ENCODE measurements around the gene ABCD3.

ABCD3 gene

DNA sequence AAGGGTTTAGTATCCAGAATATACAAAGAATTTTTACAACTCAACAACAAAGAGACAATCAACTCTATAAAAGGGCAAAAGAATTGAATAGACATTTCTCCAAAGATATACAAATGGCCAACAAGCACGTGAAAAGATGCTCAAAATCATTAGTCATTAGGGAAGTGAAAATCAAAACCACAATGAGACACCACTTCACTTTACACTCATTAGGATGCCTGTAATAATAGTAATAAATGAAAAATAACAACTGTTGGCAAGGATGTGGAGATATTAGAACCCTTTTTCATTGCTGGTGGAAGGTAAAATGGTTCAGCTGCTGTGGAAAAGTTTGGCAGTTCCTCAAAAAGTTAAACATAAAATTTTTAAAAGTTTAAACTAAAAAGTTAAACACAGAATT lies 7.0 kb upstream of the ABCD3 start (continued):
- TF ChIP-seq, protein P1, sequence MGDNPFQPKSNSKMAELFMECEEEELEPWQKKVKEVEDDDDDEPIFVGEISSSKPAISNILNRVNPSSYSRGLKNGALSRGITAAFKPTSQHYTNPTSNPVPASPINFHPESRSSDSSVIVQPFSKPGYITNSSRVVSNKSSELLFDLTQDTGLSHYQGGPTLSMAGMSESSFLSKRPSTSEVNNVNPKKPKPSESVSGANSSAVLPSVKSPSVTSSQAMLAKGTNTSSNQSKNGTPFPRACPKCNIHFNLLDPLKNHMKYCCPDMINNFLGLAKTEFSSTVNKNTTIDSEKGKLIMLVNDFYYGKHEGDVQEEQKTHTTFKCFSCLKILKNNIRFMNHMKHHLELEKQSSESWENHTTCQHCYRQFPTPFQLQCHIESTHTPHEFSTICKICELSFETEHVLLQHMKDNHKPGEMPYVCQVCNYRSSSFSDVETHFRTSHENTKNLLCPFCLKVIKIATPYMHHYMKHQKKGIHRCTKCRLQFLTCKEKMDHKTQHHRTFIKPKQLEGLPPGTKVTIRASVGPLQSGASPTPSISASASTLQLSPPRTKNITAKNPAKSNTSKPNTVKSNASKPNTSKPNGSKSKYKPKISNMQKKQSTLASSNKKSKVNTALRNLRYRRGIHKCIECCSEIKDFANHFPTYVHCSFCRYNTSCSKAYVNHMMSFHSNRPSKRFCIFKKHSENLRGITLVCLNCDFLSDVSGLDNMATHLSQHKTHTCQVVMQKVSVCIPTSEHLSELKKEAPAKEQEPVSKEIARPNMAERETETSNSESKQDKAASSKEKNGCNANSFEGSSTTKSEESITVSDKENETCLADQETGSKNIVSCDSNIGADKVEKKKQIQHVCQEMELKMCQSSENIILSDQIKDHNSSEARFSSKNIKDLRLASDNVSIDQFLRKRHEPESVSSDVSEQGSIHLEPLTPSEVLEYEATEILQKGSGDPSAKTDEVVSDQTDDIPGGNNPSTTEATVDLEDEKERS (tag by site-specific recombination; IDR thresholded peaks at IDR 0.05) = no peak
- no peak for TF ChIP-seq KLF8 (tag by site-specific recombination; IDR thresholded peaks at IDR 0.05)

DNA sequence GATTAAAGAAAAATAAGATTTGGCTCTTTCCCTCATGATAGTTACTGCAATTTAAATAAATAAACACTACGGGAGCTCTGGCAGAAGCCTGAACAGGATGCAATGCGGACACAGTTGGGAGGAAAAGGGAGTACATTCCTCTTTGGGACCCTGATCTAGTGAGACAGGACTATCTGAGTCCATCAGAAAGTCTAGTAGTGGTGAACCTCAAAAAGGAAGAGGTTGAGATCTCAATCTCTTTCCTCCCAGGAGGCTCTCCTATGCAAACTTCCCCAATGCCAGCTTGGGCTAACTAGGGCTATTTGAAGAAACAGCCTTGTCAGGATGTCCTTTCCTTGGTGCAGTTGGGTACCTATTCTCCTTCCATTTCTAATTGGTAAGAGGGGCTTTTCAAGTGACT lies 4.9 kb upstream of the ABCD3 start:
- peaks cover 3% of the 10 kb centered on the region for H3K4me1 ChIP-seq (ENCODE audit: control insufficient read depth, insufficient read depth, low read length)
- POLR2A ChIA-PET = no interaction called here

More for the DNA sequence above, 4.9 kb upstream of the ABCD3 start:
- H3K9me3 ChIP-seq (ENCODE audit: control insufficient read depth, insufficient read depth, low read depth, low read length) = no peaks in the 10 kb centered on the region
- CTCF ChIA-PET = interaction anchor here (0.6 kb wide), 1 partner anchor 139 kb away, joined by 4 read pairs; no protein-coding TSS in a partner anchor
- H3K27ac ChIP-seq (ENCODE audit: extremely low read depth, low read depth, low read length) = no peak overlapping the region
- TF ChIP-seq ZNF221 (tag by site-specific recombination; IDR thresholded peaks at IDR 0.05; ENCODE audit: borderline replicate concordance) (no peak), ZNF776 (tag by site-specific recombination; IDR thresholded peaks at IDR 0.05; ENCODE audit: borderline replicate concordance) (no peak), ZSCAN23 (tag by site-specific recombination; IDR thresholded peaks at IDR 0.05) (no peak), ZFP69B (tag by site-specific recombination; IDR thresholded peaks at IDR 0.05) (no peak)
- TF ChIP-seq, protein P2, sequence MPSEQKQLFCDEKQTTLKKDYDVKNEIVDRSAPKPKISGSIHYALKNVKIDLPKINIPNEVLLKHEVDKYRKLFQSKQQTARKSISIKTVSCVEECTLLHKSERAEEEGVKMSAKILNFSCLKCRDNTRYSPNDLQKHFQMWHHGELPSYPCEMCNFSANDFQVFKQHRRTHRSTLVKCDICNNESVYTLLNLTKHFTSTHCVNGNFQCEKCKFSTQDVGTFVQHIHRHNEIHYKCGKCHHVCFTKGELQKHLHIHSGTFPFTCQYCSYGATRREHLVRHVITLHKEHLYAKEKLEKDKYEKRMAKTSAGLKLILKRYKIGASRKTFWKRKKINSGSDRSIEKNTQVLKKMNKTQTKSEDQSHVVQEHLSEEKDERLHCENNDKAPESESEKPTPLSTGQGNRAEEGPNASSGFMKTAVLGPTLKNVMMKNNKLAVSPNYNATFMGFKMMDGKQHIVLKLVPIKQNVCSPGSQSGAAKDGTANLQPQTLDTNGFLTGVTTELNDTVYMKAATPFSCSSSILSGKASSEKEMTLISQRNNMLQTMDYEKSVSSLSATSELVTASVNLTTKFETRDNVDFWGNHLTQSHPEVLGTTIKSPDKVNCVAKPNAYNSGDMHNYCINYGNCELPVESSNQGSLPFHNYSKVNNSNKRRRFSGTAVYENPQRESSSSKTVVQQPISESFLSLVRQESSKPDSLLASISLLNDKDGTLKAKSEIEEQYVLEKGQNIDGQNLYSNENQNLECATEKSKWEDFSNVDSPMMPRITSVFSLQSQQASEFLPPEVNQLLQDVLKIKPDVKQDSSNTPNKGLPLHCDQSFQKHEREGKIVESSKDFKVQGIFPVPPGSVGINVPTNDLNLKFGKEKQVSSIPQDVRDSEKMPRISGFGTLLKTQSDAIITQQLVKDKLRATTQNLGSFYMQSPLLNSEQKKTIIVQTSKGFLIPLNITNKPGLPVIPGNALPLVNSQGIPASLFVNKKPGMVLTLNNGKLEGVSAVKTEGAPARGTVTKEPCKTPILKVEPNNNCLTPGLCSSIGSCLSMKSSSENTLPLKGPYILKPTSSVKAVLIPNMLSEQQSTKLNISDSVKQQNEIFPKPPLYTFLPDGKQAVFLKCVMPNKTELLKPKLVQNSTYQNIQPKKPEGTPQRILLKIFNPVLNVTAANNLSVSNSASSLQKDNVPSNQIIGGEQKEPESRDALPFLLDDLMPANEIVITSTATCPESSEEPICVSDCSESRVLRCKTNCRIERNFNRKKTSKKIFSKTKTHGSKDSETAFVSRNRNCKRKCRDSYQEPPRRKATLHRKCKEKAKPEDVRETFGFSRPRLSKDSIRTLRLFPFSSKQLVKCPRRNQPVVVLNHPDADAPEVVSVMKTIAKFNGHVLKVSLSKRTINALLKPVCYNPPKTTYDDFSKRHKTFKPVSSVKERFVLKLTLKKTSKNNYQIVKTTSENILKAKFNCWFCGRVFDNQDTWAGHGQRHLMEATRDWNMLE (tag by site-specific recombination; conservative IDR thresholded peaks at IDR 0.05; ENCODE audit: low read depth) = no peak
- TF ChIP-seq, protein P3, sequence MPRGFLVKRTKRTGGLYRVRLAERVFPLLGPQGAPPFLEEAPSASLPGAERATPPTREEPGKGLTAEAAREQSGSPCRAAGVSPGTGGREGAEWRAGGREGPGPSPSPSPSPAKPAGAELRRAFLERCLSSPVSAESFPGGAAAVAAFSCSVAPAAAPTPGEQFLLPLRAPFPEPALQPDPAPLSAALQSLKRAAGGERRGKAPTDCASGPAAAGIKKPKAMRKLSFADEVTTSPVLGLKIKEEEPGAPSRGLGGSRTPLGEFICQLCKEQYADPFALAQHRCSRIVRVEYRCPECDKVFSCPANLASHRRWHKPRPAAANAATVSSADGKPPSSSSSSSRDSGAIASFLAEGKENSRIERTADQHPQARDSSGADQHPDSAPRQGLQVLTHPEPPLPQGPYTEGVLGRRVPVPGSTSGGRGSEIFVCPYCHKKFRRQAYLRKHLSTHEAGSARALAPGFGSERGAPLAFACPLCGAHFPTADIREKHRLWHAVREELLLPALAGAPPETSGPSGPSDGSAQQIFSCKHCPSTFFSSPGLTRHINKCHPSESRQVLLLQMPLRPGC (tag by site-specific recombination; IDR thresholded peaks at IDR 0.05) = no peak
- TF ChIP-seq, protein P4, sequence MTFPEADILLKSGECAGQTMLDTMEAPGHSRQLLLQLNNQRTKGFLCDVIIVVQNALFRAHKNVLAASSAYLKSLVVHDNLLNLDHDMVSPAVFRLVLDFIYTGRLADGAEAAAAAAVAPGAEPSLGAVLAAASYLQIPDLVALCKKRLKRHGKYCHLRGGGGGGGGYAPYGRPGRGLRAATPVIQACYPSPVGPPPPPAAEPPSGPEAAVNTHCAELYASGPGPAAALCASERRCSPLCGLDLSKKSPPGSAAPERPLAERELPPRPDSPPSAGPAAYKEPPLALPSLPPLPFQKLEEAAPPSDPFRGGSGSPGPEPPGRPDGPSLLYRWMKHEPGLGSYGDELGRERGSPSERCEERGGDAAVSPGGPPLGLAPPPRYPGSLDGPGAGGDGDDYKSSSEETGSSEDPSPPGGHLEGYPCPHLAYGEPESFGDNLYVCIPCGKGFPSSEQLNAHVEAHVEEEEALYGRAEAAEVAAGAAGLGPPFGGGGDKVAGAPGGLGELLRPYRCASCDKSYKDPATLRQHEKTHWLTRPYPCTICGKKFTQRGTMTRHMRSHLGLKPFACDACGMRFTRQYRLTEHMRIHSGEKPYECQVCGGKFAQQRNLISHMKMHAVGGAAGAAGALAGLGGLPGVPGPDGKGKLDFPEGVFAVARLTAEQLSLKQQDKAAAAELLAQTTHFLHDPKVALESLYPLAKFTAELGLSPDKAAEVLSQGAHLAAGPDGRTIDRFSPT (tag by site-specific recombination; IDR thresholded peaks at IDR 0.05) = no peak
- TF ChIP-seq, protein P5, sequence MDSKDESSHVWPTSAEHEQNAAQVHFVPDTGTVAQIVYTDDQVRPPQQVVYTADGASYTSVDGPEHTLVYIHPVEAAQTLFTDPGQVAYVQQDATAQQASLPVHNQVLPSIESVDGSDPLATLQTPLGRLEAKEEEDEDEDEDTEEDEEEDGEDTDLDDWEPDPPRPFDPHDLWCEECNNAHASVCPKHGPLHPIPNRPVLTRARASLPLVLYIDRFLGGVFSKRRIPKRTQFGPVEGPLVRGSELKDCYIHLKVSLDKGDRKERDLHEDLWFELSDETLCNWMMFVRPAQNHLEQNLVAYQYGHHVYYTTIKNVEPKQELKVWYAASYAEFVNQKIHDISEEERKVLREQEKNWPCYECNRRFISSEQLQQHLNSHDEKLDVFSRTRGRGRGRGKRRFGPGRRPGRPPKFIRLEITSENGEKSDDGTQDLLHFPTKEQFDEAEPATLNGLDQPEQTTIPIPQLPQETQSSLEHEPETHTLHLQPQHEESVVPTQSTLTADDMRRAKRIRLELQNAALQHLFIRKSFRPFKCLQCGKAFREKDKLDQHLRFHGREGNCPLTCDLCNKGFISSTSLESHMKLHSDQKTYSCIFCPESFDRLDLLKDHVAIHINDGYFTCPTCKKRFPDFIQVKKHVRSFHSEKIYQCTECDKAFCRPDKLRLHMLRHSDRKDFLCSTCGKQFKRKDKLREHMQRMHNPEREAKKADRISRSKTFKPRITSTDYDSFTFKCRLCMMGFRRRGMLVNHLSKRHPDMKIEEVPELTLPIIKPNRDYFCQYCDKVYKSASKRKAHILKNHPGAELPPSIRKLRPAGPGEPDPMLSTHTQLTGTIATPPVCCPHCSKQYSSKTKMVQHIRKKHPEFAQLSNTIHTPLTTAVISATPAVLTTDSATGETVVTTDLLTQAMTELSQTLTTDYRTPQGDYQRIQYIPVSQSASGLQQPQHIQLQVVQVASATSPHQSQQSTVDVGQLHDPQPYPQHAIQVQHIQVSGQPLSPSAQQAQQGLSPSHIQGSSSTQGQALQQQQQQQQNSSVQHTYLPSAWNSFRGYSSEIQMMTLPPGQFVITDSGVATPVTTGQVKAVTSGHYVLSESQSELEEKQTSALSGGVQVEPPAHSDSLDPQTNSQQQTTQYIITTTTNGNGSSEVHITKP (tag by site-specific recombination; IDR thresholded peaks at IDR 0.05) = no peak
- TF ChIP-seq, protein P6, sequence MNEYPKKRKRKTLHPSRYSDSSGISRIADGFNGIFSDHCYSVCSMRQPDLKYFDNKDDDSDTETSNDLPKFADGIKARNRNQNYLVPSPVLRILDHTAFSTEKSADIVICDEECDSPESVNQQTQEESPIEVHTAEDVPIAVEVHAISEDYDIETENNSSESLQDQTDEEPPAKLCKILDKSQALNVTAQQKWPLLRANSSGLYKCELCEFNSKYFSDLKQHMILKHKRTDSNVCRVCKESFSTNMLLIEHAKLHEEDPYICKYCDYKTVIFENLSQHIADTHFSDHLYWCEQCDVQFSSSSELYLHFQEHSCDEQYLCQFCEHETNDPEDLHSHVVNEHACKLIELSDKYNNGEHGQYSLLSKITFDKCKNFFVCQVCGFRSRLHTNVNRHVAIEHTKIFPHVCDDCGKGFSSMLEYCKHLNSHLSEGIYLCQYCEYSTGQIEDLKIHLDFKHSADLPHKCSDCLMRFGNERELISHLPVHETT (tag by site-specific recombination; IDR thresholded peaks at IDR 0.05) = no peak
- H3K36me3 ChIP-seq (ENCODE audit: control insufficient read depth in 2 of 2, insufficient read depth in 1 of 2, low read length in 2 of 2) = no peaks in the 10 kb centered on the region
- H3K4me3 ChIP-seq (ENCODE audit: low read depth, low read length) = no peak overlapping the region
